Measurements from ENCODE around the gene FTSJ3.

DNA sequence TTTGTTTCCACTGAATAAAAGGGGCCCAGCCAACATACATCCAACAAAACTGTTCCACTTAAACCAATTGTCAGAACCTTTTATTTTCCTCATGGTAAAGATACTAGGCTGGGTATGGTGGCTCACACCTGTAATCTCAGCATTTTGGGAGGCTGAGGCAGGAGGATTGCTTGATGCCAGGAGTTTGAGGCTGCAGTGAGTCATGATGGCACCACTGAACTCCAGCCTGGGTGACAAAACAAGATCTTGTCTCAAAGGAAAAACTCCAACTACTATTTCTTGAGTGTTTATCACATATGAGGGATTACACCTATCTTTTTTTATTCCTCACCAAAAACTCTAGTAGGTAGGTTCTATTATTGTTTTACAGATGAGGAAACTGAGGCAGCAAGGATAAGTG is 4.9 kb downstream of the FTSJ3 start:
- no peak for TF ChIP-seq SNAI2 (CRISPR knock-in tag; IDR thresholded peaks at IDR 0.05)
- no peak for TF ChIP-seq ZNF8 (CRISPR knock-in tag; IDR thresholded peaks at IDR 0.05)
- no peak for TF ChIP-seq BACH2 (CRISPR knock-in tag; IDR thresholded peaks at IDR 0.05; ENCODE audit: borderline replicate concordance)
- TF ChIP-seq ARNTL (CRISPR knock-in tag; IDR thresholded peaks at IDR 0.05; ENCODE audit: borderline replicate concordance, low read depth), result no peak

Data from SK-N-SH treated with all-trans-retinoic acid at 6 μM for 48 hours (cell line).